Activated CD4-positive, alpha-beta T cell treated with anti-CD3 and anti-CD28 coated beads, Interleukin-2, amount 10 ng/mL, durations not matched to agents 24 days and 14 days (primary cell): ENCODE measurements around the gene ABHD6. TPM values are rescaled to one million over a fixed set of nuclear protein-coding genes. Genes with fewer than 3 reads are reported as not detected.
"Not testable (repeated sequence)": the region's sequence is repeated elsewhere in the genome, so short reads cannot be mapped to it uniquely, and the experiment has no call there.

Source experiments
- DNase-seq: peaks from one replicate; pipeline ENCODE4 v3.0.0; 2022
- H3K27ac Mint-ChIP-seq: one replicate; pipeline ENCODE4 v1.8.0; 2022; ENCODE audit warnings: mild to moderate bottlenecking, mixed read lengths
- H3K27me3 Mint-ChIP-seq: one replicate; pipeline ENCODE4 v1.8.0; 2022; ENCODE audit warnings: mixed read lengths
- H3K36me3 Mint-ChIP-seq: one replicate; pipeline ENCODE4 v1.8.0; 2022; ENCODE audit warnings: low read depth, mild to moderate bottlenecking, mixed read lengths
- H3K4me1 Mint-ChIP-seq: one replicate; pipeline ENCODE4 v1.8.0; 2021; ENCODE audit warnings: mixed read lengths
- H3K4me3 Mint-ChIP-seq: one replicate; pipeline ENCODE4 v1.8.0; 2022; ENCODE audit warnings: mild to moderate bottlenecking, moderate library complexity, mixed read lengths
- H3K9me3 Mint-ChIP-seq: one replicate; pipeline ENCODE4 v1.8.0; 2021; ENCODE audit warnings: mixed read lengths
- intact Hi-C: fragments of 100-400 bp; cut with micrococcal nuclease; formaldehyde crosslinking; loops from one replicate; pipeline ENCODE4 v1.15.1; 2023
- total RNA-seq: library from RNA; stranded (reverse); gene quantifications from 2 replicates; pipeline ENCODE4 v1.2.3, GENCODE V29; 2022

Gene ABHD6
- total RNA-seq, 1 donor from 2014 or later, result 9.8 TPM

DNA sequence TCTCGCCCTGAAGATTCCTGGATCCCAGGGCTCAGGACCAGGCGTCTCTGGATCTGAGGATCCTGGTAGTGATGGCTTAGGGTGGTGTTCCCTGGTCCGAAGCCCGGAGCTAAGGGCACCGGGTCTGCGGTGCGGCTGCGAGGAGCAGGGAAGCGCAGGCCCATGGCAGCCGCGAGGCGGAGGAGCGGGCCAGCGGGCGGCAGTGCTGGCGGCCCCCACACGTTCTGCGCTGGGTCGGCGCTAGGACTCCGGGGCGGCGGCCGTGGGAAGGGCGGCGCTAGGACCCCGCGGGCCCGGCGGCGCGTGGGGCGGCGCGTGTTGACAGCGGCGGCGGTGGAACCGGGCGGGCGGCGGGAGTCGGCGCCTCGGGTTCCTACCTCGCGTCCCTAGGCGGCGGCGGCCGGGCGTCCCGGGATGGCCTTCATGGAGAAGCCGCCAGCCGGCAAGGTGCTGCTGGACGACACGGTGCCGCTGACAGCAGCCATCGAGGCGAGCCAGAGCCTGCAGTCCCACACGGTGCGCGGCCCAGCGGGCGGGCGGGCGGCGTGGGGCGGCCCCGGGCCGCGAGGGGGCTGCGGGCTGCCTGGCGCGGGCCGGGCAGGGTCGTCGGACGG is 95.1 kb downstream of the ABHD6 start, which contains the start of gene PXK:
PXK (plus strand) TSS at position 318 of the 614 bp plus-strand sequence; CDS start at position 415, 97 bp downstream.
- intact Hi-C loops, result loop anchor here (1.0 kb wide), 1 partner anchor 82 kb away; no protein-coding TSS in a partner anchor
- peak; percentile 96 for DNase-seq
- Mint-ChIP-seq H3K36me3 (peaks cover 11% of the 10 kb centered on the region), H3K4me1 (peaks cover 39% of the 10 kb centered on the region), H3K4me3 (peak within 1 kb of the TSS; percentile 99), H3K27me3 (no peaks in the 10 kb centered on the region), H3K9me3 (no peaks in the 10 kb centered on the region), H3K27ac (peak within 1 kb of the TSS; percentile 99)

- Mint-ChIP-seq H3K36me3 (peaks cover 14% of the 10 kb centered on the region), H3K9me3 (no peaks in the 10 kb centered on the region), H3K4me3 (peak overlapping the region; percentile 99), H3K27ac (peak overlapping the region; percentile 99), H3K4me1 (peaks cover 39% of the 10 kb centered on the region), H3K27me3 (no peaks in the 10 kb centered on the region)
- DNase-seq, result peak; percentile 83
- intact Hi-C loops, result loop anchor here (2.0 kb wide), 1 partner anchor 159 kb away; the partner anchor contains the start of gene KCTD6
Measured at GRCh38 chr3:58333206-58334012, 95.8 kb downstream of the ABHD6 start.

GRCh38 chr3:58334013-58334321 is 96.4 kb downstream of the ABHD6 start:
- no peak for DNase-seq
- Mint-ChIP-seq H3K27me3 (no peaks in the 10 kb centered on the region), H3K9me3 (no peaks in the 10 kb centered on the region), H3K4me3 (peak overlapping the region; percentile 99), H3K27ac (peak overlapping the region; percentile 99), H3K4me1 (peaks cover 41% of the 10 kb centered on the region), H3K36me3 (peaks cover 19% of the 10 kb centered on the region)
- intact Hi-C loops, result loop anchor here (2.0 kb wide), 1 partner anchor 159 kb away; the partner anchor contains the start of gene KCTD6

DNA sequence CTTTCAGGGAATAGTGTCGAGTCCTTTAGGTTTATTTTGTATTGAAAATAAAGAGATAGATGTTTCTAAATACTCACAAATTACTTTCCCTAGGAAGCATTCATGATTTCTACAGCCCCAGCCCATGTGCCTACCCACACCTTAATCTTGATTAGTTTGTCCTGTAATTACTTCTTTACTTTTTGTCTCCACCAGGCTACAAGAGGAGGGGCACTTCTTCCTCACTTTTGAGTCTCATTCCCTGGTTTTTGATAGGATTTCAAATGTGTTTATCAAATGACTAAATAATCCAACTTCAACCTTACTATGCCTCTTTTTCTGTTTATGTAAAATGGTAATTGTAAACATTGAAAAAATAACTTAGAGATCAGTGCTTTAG is 96.9 kb downstream of the ABHD6 start:
- no peaks in the 10 kb centered on the region for H3K9me3 Mint-ChIP-seq

DNA sequence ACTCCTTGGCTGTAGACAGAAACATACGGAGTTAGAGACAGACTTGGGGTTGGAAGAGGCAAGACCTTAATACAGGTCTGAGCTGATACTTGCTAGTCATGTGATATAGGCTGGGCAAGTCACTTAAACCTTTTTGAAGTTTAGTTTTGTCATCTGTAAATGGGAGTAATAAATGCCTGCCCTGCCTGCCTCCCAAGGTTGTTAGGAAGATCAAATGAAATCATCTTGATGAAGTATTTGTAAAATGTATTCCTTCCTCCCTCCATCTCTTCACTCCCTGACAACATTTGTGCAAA is 98.0 kb downstream of the ABHD6 start:
- Mint-ChIP-seq H3K27me3 (no peaks in the 10 kb centered on the region), H3K9me3 (no peaks in the 10 kb centered on the region), H3K4me1 (peaks cover 43% of the 10 kb centered on the region), H3K27ac (peak overlapping the region; percentile 91), H3K36me3 (peaks cover 25% of the 10 kb centered on the region), H3K4me3 (peak overlapping the region; percentile 99)
- intact Hi-C loops, result loop anchor here (1.0 to 2.0 kb wide), 5 partner anchors 11 to 157 kb away; partner anchors contain the start of genes HTD2, KCTD6 and RPP14
- no peak for DNase-seq

More for the DNA sequence above, 96.9 kb downstream of the ABHD6 start:
- H3K36me3 Mint-ChIP-seq, result peaks cover 24% of the 10 kb centered on the region
- no peaks in the 10 kb centered on the region for H3K27me3 Mint-ChIP-seq
- no peak for DNase-seq
- H3K27ac Mint-ChIP-seq, result peak overlapping the region; percentile 91
- H3K4me1 Mint-ChIP-seq, result peaks cover 43% of the 10 kb centered on the region
- peak overlapping the region; percentile 99 for H3K4me3 Mint-ChIP-seq
- intact Hi-C loops, result loop anchor here (2.0 kb wide), 1 partner anchor 158 kb away; the partner anchor contains the start of gene KCTD6

DNA sequence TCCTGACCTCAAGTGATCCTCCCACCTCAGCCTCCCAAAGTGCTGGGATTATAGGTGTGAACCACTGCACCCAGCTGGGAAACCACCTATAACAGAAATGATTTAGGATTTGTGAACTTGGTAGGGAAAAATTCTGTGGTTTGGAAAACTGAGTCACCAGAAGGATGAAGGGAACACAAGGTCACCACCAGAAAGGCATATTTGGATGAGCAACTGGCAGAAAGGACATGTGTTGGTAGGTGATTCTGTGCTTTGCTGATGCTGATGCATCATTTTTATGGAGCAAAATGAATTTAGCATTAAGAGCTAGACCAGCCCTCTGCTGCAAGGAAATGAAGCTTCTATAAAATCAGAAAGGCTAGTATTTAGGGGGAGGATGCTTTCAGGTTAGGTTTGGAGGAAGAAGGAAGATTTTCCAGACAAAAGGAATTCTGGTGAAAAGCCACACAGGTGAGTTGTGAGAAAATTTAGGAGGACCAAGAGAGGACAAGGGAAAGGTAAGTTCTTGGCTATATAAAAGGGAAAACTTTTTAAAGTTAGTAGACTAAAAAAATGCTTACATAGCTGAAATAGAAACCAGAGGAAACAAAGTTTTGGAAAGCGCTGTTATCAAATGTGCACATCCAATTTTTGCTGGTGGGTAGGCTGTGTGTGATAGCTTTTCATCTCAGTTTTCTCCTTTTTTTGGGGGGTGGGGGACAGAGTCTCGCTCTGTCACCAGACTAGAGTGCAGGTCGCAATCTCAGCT is 98.7 kb downstream of the ABHD6 start:
- H3K27me3 Mint-ChIP-seq, result no peaks in the 10 kb centered on the region
- intact Hi-C loops, result no loop called here

DNA sequence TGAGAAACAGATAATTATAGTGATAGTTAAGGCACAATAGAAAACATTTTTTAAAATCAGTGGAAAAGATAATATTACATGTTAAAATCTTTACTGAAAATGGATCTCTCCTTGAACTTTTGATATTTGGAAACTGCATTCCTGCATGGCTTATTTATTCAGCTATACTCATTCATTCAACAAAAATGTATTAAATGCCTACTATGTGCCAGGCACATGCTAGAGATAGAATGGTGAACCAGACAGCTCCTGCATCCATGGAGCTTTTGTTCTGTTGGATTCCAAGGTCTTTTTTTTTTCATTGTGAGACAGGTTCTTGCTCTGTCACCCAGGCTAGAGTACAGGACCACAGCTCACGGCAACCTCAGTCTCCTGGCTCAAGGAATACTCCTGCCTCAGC is 99.6 kb downstream of the ABHD6 start:
- intact Hi-C loops, result no loop called here
- no peak for DNase-seq
- H3K27me3 Mint-ChIP-seq, result no peaks in the 10 kb centered on the region
- peaks cover 36% of the 10 kb centered on the region for H3K36me3 Mint-ChIP-seq
- H3K27ac Mint-ChIP-seq, result no peak overlapping the region
- H3K4me3 Mint-ChIP-seq, result no peak overlapping the region
- H3K9me3 Mint-ChIP-seq, result no peaks in the 10 kb centered on the region
- peaks cover 39% of the 10 kb centered on the region for H3K4me1 Mint-ChIP-seq

More for the DNA sequence above, 98.7 kb downstream of the ABHD6 start:
- Mint-ChIP-seq H3K36me3 (peaks cover 32% of the 10 kb centered on the region), H3K4me3 (peak overlapping the region; percentile 57), H3K4me1 (peaks cover 43% of the 10 kb centered on the region), H3K27ac (peak overlapping the region; percentile 62), H3K9me3 (no peaks in the 10 kb centered on the region)
- no peak for DNase-seq

- H3K9me3 Mint-ChIP-seq, H3K4me3 Mint-ChIP-seq, H3K27ac Mint-ChIP-seq, H3K27me3 Mint-ChIP-seq, DNase-seq, intact Hi-C loops: not testable (repeated sequence)
- peaks cover 34% of the 10 kb centered on the region for H3K4me1 Mint-ChIP-seq
- peaks cover 42% of the 10 kb centered on the region for H3K36me3 Mint-ChIP-seq
Measured at GRCh38 chr3:58339146-58339545, 101.6 kb downstream of the ABHD6 start.

DNA sequence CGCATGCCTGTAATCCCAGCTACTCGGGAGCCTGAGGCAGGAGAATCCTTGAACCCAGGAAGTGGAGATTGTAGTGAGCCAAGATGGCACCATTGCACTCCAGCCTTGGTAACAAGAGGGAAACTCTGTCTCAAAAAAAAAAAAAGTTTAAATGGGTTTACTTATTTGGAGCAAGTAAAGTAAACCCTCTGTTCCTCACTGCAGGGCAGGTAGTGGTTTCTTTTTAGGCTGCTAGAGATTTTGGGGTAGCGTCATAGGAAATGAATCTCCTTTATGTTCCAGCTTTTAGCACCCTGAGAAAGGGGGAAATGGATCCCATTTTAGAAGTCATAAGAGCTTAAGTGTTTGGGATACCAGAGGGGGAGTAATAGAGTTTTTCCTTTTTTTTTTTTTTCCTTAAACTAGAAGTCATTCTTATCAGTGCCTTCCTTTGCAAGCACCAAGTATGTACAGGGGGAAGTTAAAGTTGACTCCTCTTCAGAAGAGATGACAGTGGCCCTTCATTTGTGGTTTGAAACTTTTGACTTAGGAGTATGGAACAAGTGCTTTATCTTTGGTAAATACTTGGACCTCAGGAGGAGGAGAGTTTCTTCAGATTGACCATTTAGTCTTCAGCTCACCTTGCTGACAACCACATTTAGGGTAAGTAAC is 103.1 kb downstream of the ABHD6 start:
- intact Hi-C loops, result no loop called here
- Mint-ChIP-seq H3K4me3 (no peak overlapping the region), H3K9me3 (no peaks in the 10 kb centered on the region), H3K27me3 (no peaks in the 10 kb centered on the region), H3K4me1 (peaks cover 26% of the 10 kb centered on the region), H3K36me3 (peaks cover 43% of the 10 kb centered on the region), H3K27ac (peak overlapping the region; percentile 20)
- no peak for DNase-seq

DNA sequence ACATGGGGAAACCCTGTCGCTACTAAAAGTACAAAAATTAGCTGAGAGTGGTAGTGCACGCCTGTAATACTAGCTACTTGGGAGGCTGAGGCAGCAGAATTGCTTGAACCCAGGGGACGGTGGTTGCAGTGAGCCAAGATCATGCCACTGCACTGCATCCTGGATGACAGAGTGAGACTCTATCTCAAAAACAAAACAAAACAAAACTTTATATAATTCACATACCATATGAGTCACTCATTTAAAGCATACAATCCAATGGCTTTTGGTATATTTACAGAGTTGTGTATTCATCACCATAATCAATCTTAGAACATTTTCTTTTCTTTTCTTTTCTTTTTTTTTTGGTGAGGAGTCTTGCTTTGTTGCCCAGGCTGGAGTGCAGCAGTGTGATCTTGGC is 103.8 kb downstream of the ABHD6 start:
- H3K4me3 Mint-ChIP-seq, result no peak overlapping the region
- peaks cover 27% of the 10 kb centered on the region for H3K4me1 Mint-ChIP-seq
- no peak for DNase-seq
- intact Hi-C loops, result no loop called here
- H3K27ac Mint-ChIP-seq, result peak overlapping the region; percentile 25
- no peaks in the 10 kb centered on the region for H3K9me3 Mint-ChIP-seq
- peaks cover 42% of the 10 kb centered on the region for H3K36me3 Mint-ChIP-seq
- H3K27me3 Mint-ChIP-seq, result no peaks in the 10 kb centered on the region

DNA sequence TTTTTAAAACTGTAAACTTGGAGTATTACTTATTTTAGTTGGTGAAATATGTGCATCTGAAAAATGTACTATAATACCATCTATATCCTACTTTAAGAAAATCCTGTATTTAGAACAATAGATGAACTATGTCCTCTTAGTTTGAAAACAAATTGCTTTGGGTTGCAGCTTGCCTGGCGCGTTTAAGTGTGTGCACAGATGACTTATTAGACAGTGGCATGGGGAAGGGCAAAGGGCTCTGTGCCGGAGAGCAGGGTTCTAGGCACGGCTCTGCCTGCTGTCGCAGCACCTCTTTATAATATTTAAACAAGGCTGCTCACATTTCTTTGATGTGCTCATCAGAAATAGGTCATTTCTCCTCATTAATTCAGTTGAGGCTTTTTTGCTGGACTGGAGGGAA is 105.1 kb downstream of the ABHD6 start:
- Mint-ChIP-seq H3K4me1 (peaks cover 30% of the 10 kb centered on the region), H3K27ac (no peak overlapping the region), H3K9me3 (no peaks in the 10 kb centered on the region), H3K4me3 (no peak overlapping the region), H3K36me3 (peaks cover 43% of the 10 kb centered on the region), H3K27me3 (no peaks in the 10 kb centered on the region)
- intact Hi-C loops, result no loop called here
- DNase-seq, result no peak
